Smooth muscle cell (in vitro differentiated cells): ENCODE data around the gene EXOC3. TPM values are rescaled to one million over a fixed set of nuclear protein-coding genes. Genes with fewer than 3 reads are reported as not detected.

Experiments used
- DNase-seq: peaks from one replicate; lab custom pipeline; 2025; ENCODE audit not compliant: unreplicated experiment; lab: John Stamatoyannopoulos, UW
- H2AFZ ChIP-seq: fragments of 200-600 bp; sonication (generic); 2 replicates; pipeline ENCODE4 v1.6.0; 2016; ENCODE audit warnings: antibody characterized with exemption, low read depth, mild to moderate bottlenecking
- H3F3A ChIP-seq: fragments of 200-600 bp; sonication (generic); 2 replicates; pipeline ENCODE4 v1.6.0; 2017; ENCODE audit warnings: antibody characterized with exemption, low read depth
- H3K27ac ChIP-seq: fragments of 200-600 bp; sonication (generic); 2 replicates; pipeline ENCODE4 v1.5.1; 2016; ENCODE audit warnings: low read depth, mild to moderate bottlenecking
- H3K27me3 ChIP-seq: fragments of 200-600 bp; sonication (generic); 2 replicates; pipeline ENCODE4 v1.6.1; 2016; ENCODE audit warnings: low read depth, mild to moderate bottlenecking
- H3K36me3 ChIP-seq: fragments of 200-600 bp; sonication (generic); 2 replicates; pipeline ENCODE4 v1.5.1; 2016; ENCODE audit warnings: low read depth
- H3K4me1 ChIP-seq: fragments of 200-600 bp; sonication (generic); 2 replicates; pipeline ENCODE4 v1.5.1; 2016; ENCODE audit warnings: low read depth
- H3K4me2 ChIP-seq: fragments of 200-600 bp; sonication (generic); 2 replicates; pipeline ENCODE4 v1.6.0; 2016; ENCODE audit warnings: mild to moderate bottlenecking
- H3K4me3 ChIP-seq: fragments of 200-600 bp; sonication (generic); 2 replicates; pipeline ENCODE4 v1.5.1; 2016; ENCODE audit warnings: mild to moderate bottlenecking
- H3K79me2 ChIP-seq: fragments of 200-600 bp; sonication (generic); 2 replicates; pipeline ENCODE4 v1.6.0; 2016; ENCODE audit warnings: low read depth, mild to moderate bottlenecking
- H3K9ac ChIP-seq: fragments of 200-600 bp; sonication (generic); 2 replicates; pipeline ENCODE4 v1.6.0; 2016; ENCODE audit warnings: low read depth
- H3K9me3 ChIP-seq: fragments of 200-600 bp; sonication (generic); replicated peaks from 2 replicates; pipeline ENCODE4 v1.5.1; 2016; ENCODE audit warnings: low read depth
- H4K20me1 ChIP-seq: fragments of 200-600 bp; sonication (generic); 2 replicates; pipeline ENCODE4 v1.6.0; 2016; ENCODE audit warnings: low read depth
- CTCF ChIP-seq: fragments of 200-600 bp; sonication (generic); IDR thresholded peaks from 2 replicates; pipeline ENCODE4 v1.5.1; 2017; ENCODE audit warnings: borderline replicate concordance, mild to moderate bottlenecking, antibody characterized with exemption; ENCODE audit not compliant: insufficient read depth, poor library complexity, severe bottlenecking
- WGBS: methylation state at CpG from one replicate; pipeline ENCODE4 v1.1.7; 2016; ENCODE audit warnings: low lambda C conversion rate; 5-methylcytosine and 5-hydroxymethylcytosine counted together
- polyA plus RNA-seq: library from polyadenylated mRNA; unstranded; fragments of >200 nt; fragmentation: Nextera tagmentation; extraction: Ambion mirVana; gene quantifications from 2 replicates; pipeline ENCODE4 v1.2.1, GENCODE V29; 2016
- total RNA-seq: library from RNA; depleted of rRNA; stranded (reverse); fragments of >200 nt; gene quantifications from 2 replicates; pipeline ENCODE4 v1.2.3, GENCODE V29; 2014

EXOC3 gene
- total and polyA plus RNA-seq, 2 experiments from 2014 or later = 23.6 to 30.5 TPM

DNA sequence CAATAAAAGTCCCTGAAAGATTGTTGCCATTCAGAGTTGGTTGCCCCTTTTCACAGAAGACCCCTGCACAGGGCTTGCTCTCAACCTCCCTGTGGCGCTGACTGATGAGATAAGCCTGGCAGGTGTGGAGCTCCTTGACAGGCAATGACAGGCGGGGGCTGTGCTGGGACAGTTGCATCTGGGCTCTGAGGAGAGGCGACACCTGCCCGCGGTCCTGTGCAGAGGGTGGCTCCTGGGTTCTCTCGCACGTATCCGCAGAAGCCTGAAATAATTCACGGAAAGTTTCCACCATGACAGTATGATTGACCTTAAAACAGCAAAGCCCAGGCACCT lies 19.8 kb upstream of the EXOC3 start:
- Histone ChIP-seq H3K4me2 (no peak overlapping the region), H3K9me3 (no peaks in the 10 kb centered on the region), H3K4me3 (no peak overlapping the region), H4K20me1 (no peaks in the 10 kb centered on the region), H3K27ac (no peak overlapping the region), H3K36me3 (no peaks in the 10 kb centered on the region), H3K9ac (no peak overlapping the region), H3K27me3 (no peaks in the 10 kb centered on the region), H3K79me2 (no peaks in the 10 kb centered on the region), H3F3A (no peaks in the 10 kb centered on the region), H2AFZ (no peak overlapping the region), H3K4me1 (peaks cover 4% of the 10 kb centered on the region)
- 95% methylated on average over 9 of the region's 9 CpGs for WGBS
- DNase-seq = no peak
- no peak for TF ChIP-seq CTCF

DNA sequence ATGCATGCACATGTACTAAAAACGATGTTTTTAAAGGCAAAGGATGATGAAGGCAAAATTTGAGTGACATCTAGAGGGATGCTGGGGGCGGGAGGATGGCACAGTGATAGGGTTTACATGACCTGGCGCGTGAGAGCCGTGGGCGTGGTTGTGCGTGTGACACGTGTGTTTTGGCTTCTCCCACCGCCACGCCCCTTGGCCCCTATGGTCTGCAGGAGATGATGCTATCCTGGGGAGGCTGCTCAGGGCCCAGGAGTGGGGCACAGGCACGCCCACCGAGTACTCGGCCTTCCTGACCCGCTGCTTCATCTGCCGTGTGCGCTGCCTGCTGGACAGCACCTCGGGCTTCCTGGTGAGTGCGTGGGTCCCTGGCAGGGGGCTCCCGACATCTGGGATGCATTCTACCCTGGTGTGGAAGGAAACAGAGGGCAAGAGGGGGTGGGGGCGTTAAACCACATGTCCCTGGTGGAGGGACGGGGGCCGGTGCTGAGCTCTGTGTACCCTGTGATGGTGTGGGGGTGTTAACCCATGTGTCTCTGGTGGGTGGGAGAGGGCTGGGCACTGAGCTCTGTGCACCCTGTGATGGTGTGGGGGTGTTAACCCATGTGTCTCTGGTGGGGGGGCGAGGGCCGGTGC lies 19.2 kb upstream of the EXOC3 start:
- H3K9ac ChIP-seq = no peak overlapping the region
- H3K79me2 ChIP-seq = no peaks in the 10 kb centered on the region
- H3K4me2 ChIP-seq = no peak overlapping the region
- H3F3A ChIP-seq = no peaks in the 10 kb centered on the region
- WGBS = 93% methylated on average over 22 of the region's 24 CpGs
- H3K9me3 ChIP-seq = no peaks in the 10 kb centered on the region
- H2AFZ ChIP-seq = no peak overlapping the region
- no peak overlapping the region for H3K27ac ChIP-seq
- H3K4me3 ChIP-seq = no peak overlapping the region
- no peaks in the 10 kb centered on the region for H3K36me3 ChIP-seq
- no peaks in the 10 kb centered on the region for H4K20me1 ChIP-seq
- no peaks in the 10 kb centered on the region for H3K4me1 ChIP-seq
- TF ChIP-seq CTCF = no peak
- H3K27me3 ChIP-seq = no peaks in the 10 kb centered on the region
- no peak for DNase-seq

DNA sequence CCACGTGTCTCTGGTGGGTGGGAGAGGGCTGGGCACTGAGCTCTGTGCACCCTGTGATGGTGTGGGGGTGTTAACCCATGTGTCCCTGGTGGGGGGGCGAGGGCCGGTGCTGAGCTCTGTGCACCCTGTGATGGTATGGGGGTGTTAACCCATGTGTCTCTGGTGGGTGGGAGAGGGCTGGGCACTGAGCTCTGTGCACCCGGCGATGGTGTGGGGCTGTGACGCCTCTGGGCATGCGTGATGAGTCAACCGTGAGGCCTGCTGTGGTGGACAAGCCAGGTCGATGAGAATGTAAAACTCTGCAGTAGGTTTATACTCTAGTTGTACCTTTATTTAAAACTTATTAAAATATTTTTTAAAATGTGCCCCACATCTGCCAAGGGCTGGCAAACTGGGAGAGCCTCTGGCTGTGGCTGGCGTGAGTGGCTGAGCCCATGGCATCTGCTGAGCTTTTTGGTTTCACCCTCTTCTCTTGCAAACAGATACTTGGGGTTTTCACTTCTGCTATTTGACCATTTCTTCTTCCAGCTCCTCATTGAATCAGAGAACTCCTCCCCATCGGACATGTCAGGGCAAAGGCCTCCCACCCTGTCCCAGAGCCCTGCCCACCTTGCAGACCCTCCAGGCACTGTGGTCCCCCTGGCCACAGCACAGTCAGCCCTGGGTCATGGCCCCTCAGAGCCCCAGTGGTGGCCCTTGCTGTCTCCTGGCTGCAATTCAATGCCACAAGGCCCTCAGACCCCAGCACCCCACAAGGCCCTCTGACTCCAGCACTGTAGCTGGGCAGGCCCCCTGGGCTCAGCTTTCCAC lies 18.5 kb upstream of the EXOC3 start:
- Histone ChIP-seq H3K4me3 (no peak overlapping the region), H3K79me2 (no peaks in the 10 kb centered on the region), H3K9me3 (no peaks in the 10 kb centered on the region), H3F3A (no peaks in the 10 kb centered on the region), H4K20me1 (no peaks in the 10 kb centered on the region), H3K36me3 (no peaks in the 10 kb centered on the region), H2AFZ (no peak overlapping the region), H3K4me2 (no peak overlapping the region), H3K27ac (peak overlapping the region; percentile 81), H3K9ac (no peak overlapping the region), H3K4me1 (no peaks in the 10 kb centered on the region), H3K27me3 (no peaks in the 10 kb centered on the region)
- TF ChIP-seq CTCF = no peak
- 73% methylated on average over 10 of the region's 11 CpGs for WGBS
- no peak for DNase-seq
